K562 (cell line): ENCODE measurements around the gene USP49. TPM values are rescaled to one million over a fixed set of nuclear protein-coding genes. Genes with fewer than 3 reads are reported as not detected.

Experiments
- CBFA2T2 ChIP-seq: fragments of 450-650 bp; conservative IDR thresholded peaks from 2 replicates; pipeline ENCODE4 v1.6.1; 2017; ENCODE audit warnings: mild to moderate bottlenecking
- HEY1 ChIP-seq: fragments of 250-450 bp; sonication (Bioruptor Pico); IDR thresholded peaks from 2 replicates; pipeline ENCODE4 v1.5.0; 2020; ENCODE audit warnings: mild to moderate bottlenecking, moderate library complexity, borderline replicate concordance
- ILF3 ChIP-seq: fragments of 450-650 bp; IDR thresholded peaks from 2 replicates; pipeline ENCODE4 v1.6.1; 2018; ENCODE audit warnings: antibody characterized with exemption, mild to moderate bottlenecking, moderate library complexity, borderline replicate concordance
- MGA ChIP-seq: fragments of 450-650 bp; IDR thresholded peaks from 2 replicates; pipeline ENCODE4 v1.6.1; 2016; ENCODE audit warnings: mild to moderate bottlenecking, moderate library complexity
- NFIX ChIP-seq: fragments of 250-450 bp; sonication (Bioruptor Pico); IDR thresholded peaks from 2 replicates; pipeline ENCODE4 v1.4.0; 2020; ENCODE audit warnings: low read depth, mild to moderate bottlenecking, moderate library complexity
- NFYB ChIP-seq: IDR thresholded peaks from 2 replicates; pipeline ENCODE4 v1.6.1; 2011; ENCODE audit warnings: mild to moderate bottlenecking, moderate library complexity; ENCODE audit not compliant: insufficient read length; ENCODE audit errors: extremely low read depth
- RAD21 ChIP-seq, 2 experiments: fragments of 250-450 bp in 1 of 2; fragments of 450-650 bp in 1 of 2; sonication (Bioruptor Pico) in 1 of 2; formaldehyde crosslinking in 1 of 2; IDR thresholded peaks in 1 of 2; conservative IDR thresholded peaks in 1 of 2; 2 replicates each; pipeline versions ENCODE4 v1.4.0 to v1.8.0; 2020 to 2022; ENCODE audit warnings: mild to moderate bottlenecking in 2 of 2, moderate library complexity in 1 of 2
- RB1 ChIP-seq: fragments of 450-650 bp; IDR thresholded peaks from 2 replicates; pipeline ENCODE4 v1.6.1; 2017; ENCODE audit warnings: low read depth, mild to moderate bottlenecking
- RBM39 ChIP-seq: fragments of 200-400 bp; formaldehyde crosslinking; optimal IDR thresholded peaks from 2 replicates; pipeline ENCODE3; 2018; ENCODE audit warnings: low read depth, low read length
- U2AF2 ChIP-seq: fragments of 200-400 bp; formaldehyde crosslinking; optimal IDR thresholded peaks from 2 replicates; pipeline ENCODE3; 2017; ENCODE audit warnings: low read depth, mild to moderate bottlenecking, low read length
- XRCC5 ChIP-seq: fragments of 200-400 bp; formaldehyde crosslinking; IDR thresholded peaks from 2 replicates; pipeline ENCODE4 v1.6.1; 2017; ENCODE audit warnings: low read depth, mild to moderate bottlenecking, low read length
- ZFP1 ChIP-seq: fragments of 450-650 bp; formaldehyde crosslinking; IDR thresholded peaks from 2 replicates; pipeline ENCODE4 v1.4.0; 2020; ENCODE audit warnings: mild to moderate bottlenecking, mixed read lengths
- ZFP91 ChIP-seq: sonication (generic); formaldehyde crosslinking; IDR thresholded peaks from 2 replicates; pipeline ENCODE4 v1.8.0; 2022; ENCODE audit warnings: mild to moderate bottlenecking, missing genetic modification reagents
- ZNF134 ChIP-seq: fragments of 250-450 bp; sonication (Bioruptor Pico); conservative IDR thresholded peaks from 2 replicates; pipeline ENCODE4 v1.4.0; 2020
- ZNF282 ChIP-seq: sonication (generic); formaldehyde crosslinking; IDR thresholded peaks from 2 replicates; pipeline ENCODE4 v1.8.1; 2023; ENCODE audit warnings: missing genetic modification reagents
- polyA plus RNA-seq, 8 experiments: library from polyadenylated mRNA; depleted of rRNA in 4 of 8; stranded (reverse) in 5 of 8; unstranded in 3 of 8; fragments of >200 nt; fragmentation: Nextera tagmentation in 2 of 8; fragmentation: Illumina TruSeq in 1 of 8; extraction: Ambion mirVana in 2 of 8; extraction: Trizol in 1 of 8; gene quantifications; 2 replicates each; pipeline versions ENCODE4 v1.2.1 to v1.2.3, GENCODE V29; 2011 to 2014; ENCODE audit warnings: inconsistent platforms in 1 of 8, missing spikeins in 1 of 8
- total RNA-seq, 7 experiments: library from RNA; depleted of rRNA in 6 of 7; stranded (reverse); fragments of >200 nt in 6 of 7; fragmentation: Illumina TruSeq in 2 of 7; extraction: Trizol in 2 of 7; gene quantifications; 2 replicates each; pipeline versions ENCODE4 v1.2.1 to v1.2.3, GENCODE V29; 2011 to 2021; ENCODE audit warnings: low replicate concordance in 1 of 7

The USP49 gene
- total and polyA plus RNA-seq, 9 of the 15 experiments (the other 6 are each of a cell fraction or from before 2014, with no cell fraction given): 1.0 to 9.9 (median 6.5) TPM

- TF ChIP-seq ZNF134: no peak; the same call in 1 of the 2 replicates
- peak in 1 of 2 experiments; percentile 20; a peak in 3 of 4 replicates for TF ChIP-seq RAD21 (CRISPR knock-in tag; conservative IDR thresholded peaks at IDR 0.05 in 1 of 2, IDR thresholded peaks at IDR 0.05 in 1 of 2)
- TF ChIP-seq U2AF2: no peak
- no peak for TF ChIP-seq ZFP91 (CRISPR knock-in tag)
- no peak for TF ChIP-seq ILF3
- no peak for TF ChIP-seq CBFA2T2
- TF ChIP-seq MGA: peak; percentile 87
- TF ChIP-seq ZNF282: no peak
- TF ChIP-seq XRCC5: peak; percentile 91
- no peak for TF ChIP-seq RBM39
- peak; percentile 91 for TF ChIP-seq RB1
- peak; percentile 59; the same call in 1 of the 2 replicates for TF ChIP-seq HEY1 (CRISPR knock-in tag)
- 0 out of 2 replicates have a peak, but pooled peaks have one; percentile 19 for TF ChIP-seq NFIX (CRISPR knock-in tag)
- TF ChIP-seq NFYB: no peak
- TF ChIP-seq ZFP1 (CRISPR knock-in tag): no peak
These were observed 25.9 kb upstream of the USP49 start, which contains the start of the genes BYSL and MED20 (continued) for GRCh38 chr6:41920921-41921711.
